Fibroblast of skin of right quadriceps (primary cell): ENCODE results near the gene LGALS3BP.
"Not testable (repeated sequence)": the region's sequence is repeated elsewhere in the genome, so short reads cannot be mapped to it uniquely, and the experiment has no call there.

Experiments
- DNase-seq: peaks from one replicate; pipeline ENCODE4 v3.0.0-alpha.2; 2013

Gene LGALS3BP, protein sequence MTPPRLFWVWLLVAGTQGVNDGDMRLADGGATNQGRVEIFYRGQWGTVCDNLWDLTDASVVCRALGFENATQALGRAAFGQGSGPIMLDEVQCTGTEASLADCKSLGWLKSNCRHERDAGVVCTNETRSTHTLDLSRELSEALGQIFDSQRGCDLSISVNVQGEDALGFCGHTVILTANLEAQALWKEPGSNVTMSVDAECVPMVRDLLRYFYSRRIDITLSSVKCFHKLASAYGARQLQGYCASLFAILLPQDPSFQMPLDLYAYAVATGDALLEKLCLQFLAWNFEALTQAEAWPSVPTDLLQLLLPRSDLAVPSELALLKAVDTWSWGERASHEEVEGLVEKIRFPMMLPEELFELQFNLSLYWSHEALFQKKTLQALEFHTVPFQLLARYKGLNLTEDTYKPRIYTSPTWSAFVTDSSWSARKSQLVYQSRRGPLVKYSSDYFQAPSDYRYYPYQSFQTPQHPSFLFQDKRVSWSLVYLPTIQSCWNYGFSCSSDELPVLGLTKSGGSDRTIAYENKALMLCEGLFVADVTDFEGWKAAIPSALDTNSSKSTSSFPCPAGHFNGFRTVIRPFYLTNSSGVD

GRCh38 chr17:78979780-78980623 is at the start of gene LGALS3BP:
LGALS3BP (minus strand) TSS chr17:78979923; CDS start chr17:78977191, 2,732 bp downstream.
- peak; percentile 66 for DNase-seq

DNA sequence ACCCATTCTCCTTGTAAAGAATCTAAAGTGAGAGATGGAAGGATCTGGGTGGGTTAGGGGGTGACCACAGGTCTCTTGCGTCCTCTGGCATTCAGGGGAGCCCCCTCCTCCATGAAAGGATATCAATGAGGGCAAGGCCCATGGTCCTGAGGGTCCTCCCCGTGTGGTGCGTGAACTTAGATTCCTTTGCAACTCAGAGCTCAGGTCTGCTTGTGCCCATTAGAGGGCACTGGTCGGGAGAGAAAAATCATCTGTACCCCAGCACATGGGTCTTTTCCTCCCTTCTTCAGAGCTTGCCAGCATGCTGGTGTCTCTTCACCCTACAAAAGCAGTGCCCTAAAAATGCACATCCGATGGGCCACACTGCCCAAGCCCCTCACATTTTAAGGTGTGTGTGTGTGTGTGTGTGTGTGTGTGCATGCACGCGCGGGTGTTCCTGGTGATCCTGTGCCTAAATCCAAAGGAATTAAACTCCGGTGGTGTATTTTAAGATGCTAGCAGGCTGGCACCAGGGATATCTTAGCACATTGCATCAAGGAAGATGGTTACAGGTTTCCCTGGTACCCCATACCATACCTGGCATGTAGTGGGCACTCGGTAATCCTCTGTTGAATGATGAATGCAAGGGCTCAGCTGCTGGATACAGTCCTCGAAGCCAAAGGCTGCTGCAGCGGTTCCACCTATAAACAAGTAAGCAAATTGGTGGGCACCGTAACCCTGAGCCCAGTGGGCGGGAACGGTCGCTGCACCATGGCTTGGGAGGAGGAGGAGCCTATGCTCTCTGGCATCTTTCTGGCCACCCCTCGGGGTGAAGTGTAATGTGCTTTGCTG is 49.0 kb upstream of the LGALS3BP start:
- no peak for DNase-seq

- peak; percentile 23 for DNase-seq
Measured at GRCh38 chr17:79027925-79028491, 48.3 kb upstream of the LGALS3BP start.

- DNase-seq = no peak
Measured at GRCh38 chr17:79027274-79027924, 47.7 kb upstream of the LGALS3BP start.

DNA sequence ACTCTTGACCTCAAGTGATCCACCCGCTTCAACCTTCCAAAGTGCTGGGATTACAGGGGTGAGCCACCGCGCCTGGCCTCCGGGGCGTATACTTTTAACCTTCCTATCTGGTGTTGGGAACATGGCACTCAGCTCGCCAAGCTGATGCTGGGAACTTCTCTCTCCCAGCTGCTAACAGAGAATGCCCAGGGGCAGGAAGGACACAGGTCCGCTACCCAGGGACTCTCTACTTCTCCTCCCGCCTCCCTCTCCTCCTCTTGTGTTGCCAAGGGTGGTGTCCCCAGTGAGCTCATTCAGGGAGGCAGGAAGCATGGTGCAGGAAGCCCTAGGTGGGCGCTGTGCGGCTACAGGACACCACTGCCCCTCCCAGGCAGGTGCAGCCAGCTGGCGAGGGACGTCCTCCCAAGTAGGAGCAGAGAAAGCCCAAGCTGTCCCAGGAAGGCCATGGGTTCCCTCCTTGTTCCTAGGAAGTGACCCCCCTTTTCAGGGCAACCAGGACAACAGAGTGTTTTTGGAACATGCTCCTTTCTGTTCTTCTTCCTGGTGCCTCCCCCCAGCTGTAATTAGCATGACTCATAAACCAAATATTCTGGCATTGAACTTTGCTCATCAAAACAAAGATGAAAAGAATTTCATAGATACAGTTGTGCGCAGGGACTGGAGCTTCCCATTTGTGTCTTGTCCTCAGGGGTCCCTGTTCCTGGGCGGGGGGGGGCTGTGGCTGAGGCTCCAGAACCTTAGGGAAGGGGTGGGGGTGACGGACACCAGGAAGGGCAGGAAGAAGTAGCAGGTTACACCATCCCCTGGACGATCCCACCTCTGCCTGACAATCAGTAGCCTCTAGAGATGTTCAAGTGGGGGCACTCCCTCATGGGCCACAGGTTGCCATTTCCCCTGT is 46.9 kb upstream of the LGALS3BP start:
- DNase-seq = peak; percentile 80

- no peak for DNase-seq
Measured at GRCh38 chr17:79024901-79025737, 45.4 kb upstream of the LGALS3BP start.

DNA sequence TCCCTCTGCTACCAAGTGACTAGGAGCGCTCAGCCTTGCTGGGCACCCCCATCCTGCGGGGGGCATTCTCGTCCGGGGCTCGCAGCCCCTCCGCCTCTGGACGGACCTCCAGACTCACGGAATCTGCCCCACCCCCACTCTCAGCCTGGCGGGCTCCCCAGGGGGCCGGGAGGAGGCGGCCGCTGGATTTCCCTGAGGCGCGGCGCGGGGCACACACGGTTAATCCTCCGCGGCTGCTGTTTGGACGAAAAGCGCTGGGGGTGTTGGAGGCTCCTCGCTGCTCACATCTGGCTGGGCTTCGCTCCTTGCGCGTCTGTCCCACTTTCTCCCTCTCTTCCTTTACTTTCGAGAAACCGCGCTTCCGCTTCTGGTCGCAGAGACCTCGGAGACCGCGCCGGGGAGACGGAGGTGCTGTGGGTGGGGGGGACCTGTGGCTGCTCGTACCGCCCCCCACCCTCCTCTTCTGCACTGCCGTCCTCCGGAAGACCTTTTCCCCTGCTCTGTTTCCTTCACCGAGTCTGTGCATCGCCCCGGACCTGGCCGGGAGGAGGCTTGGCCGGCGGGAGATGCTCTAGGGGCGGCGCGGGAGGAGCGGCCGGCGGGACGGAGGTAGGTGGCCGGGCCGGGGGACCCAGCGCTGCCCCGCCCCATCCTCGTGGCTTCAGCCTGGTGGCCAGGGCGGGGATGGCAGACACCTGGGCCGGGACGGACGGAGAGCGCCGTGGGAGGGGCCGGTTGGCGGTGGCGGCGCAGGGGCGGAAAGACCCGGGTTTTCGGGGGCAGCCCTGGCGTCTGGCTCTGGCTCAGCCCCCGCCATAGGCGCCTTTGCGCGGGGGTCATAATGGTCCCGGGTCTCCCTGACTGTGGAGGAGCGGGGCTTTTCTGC is 44.4 kb upstream of the LGALS3BP start, which contains the start of gene C1QTNF1:
Gene C1QTNF1, plus strand, starts transcription at position 284 of the 886 bp plus-strand sequence. CDS start 19,800 bp downstream, outside the sequence.
- DNase-seq = peak; percentile 32

GRCh38 chr17:79023180-79023705 is 43.5 kb upstream of the LGALS3BP start:
- no peak for DNase-seq

- DNase-seq = no peak
Measured at GRCh38 chr17:79022507-79022991, 42.8 kb upstream of the LGALS3BP start.

DNA sequence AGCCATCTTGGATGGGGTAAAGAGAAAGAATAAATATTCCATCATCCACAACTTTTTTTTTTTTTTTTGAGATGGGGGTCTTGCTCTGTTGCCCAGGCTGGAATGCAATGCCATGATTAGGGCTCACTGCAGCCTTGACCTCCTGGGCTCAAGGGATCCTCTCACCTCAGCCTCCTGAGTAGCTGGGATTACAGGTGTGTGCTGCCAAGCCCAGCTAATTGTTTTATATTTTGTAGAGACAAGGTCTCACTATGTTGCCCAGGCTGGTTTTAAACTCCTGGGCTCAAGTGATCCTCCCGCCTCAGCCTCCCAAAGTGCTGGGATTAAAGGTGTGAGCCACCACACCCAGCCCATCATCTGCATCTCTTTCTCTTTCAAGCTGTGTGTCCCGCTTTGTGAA is 42.2 kb upstream of the LGALS3BP start:
- not testable (repeated sequence) for DNase-seq

DNA sequence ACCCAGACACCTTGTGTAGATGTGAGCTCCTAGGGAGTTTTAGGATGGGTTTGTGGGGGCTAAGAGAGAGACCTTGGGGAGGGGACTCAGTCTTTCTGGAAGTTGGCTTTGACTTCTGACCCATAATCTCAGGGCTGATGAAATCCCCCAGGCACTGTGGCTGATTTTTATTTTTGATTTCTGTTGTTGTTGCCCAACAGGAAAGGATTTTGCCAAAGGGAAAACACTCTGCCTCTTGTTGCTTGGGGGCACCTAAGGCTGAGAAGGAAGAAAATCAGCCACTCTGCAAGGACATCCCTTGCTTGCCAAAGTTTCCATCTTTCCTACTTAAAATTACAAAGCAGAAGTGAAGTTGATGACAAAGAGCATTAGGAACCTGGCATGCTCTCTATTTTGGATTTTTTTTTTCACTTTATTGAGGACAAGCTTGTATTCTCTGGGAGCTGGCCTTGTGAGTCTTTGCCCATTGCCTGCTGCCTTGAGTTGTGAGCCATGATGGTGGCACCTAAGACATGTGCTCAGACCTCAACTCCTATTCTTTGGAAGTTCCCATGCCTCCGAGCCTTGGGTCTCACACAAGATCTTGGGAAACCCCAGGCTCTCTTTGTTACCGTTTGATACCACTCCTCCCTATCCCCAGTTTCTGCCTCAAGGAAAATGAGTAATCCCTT is 41.0 kb upstream of the LGALS3BP start:
- no peak for DNase-seq

DNA sequence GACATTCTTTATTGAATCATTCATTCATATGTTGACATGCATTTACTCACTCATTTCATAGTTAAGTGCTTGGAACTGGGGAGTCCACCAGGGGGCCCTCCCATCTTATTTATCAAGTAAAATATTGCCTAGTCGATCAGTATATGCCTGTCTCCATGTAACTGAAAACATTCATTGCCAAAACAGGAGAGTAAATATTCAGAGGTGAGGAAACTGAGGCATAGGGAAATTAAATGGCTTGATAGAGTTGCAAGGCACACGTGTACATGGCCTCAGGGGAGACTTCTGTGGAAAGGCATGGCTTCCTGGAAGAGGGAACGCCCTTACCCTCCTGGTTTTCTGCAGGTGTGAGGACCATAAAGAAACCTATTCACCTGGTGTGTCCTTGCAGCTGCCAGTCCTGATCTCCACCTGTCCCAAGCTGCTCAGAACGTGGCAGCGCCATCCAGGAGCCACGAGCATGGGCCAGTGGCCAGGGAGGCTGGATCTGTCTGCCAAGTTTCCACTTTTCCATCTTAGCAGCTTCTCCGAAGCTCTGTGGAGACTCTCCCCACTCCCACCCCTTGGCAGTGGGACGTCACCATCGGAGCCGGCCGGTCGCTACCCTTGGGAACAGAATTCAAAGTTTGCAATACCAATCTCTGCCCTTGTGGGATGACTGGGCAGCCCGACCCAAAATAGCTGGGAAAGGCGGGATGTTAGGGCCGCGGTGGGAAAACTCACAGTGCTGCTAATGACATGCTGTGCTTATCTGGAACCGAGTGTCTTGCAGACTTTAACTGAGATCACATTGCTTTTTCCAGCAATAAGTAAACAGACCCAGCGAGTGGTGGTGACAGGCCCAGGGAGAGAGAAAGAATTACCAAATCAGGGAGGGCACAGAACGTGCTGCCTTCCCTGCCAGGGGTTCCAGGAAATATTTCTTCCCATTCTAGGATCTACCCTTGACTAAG is 40.2 kb upstream of the LGALS3BP start:
- peak; percentile 67 for DNase-seq

GRCh38 chr17:79019261-79019631 is 39.5 kb upstream of the LGALS3BP start:
- DNase-seq = no peak

GRCh38 chr17:79018370-79018695 is 38.6 kb upstream of the LGALS3BP start:
- no peak for DNase-seq

DNA sequence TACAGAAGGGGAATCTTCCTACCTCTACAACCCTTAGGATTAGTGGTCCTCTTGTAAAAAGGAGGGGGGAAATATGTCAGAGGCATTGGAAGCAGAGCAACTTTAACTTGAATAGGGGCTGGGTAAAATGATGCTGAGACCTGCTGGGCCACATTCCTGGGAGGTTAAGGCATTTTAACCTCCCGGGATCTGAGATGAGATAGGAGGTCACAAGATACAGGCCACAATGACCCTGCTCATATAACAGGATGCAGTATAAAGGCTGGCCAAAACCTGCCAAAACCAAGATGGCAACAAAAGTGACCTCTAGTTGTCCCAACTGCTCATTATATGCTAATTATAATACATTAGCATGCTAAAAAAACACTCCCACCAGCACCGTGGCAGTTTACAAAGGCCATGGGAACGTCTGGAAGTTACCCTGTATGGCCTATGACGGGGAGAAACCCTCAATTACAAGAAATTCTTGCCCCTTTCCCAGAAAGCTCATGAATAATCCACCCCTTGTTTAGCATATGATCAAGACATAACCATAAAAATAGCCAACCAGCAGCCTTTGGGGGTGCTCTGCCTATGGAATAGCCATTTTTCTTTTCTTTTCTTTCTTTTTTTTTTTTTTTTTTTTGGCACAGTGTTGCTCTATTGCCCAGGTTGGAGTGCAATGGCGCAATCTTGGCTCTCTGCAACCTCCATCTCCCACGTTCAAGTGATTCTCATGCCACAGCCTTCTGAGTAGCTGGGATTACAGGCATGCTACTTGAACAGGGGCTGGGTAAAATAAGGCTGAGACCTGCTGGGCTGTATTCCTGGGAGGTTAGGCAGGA is 38.0 kb upstream of the LGALS3BP start:
- no peak for DNase-seq
